SH-SY5Y (cell line): ENCODE data around the gene TMEM147.

ENCODE experiments used
- GATA2 ChIP-seq: IDR thresholded peaks from 2 replicates; pipeline ENCODE4 v1.6.1; 2011; ENCODE audit warnings: mild to moderate bottlenecking, low read depth, low read length
- GATA3 ChIP-seq: IDR thresholded peaks from 2 replicates; pipeline ENCODE4 v1.6.1; 2011; ENCODE audit warnings: low read depth, mild to moderate bottlenecking, low read length, moderate library complexity

GRCh38 chr19:35518313-35518712 is 27.1 kb upstream of the TMEM147 start:
- no peak for TF ChIP-seq GATA2
- TF ChIP-seq GATA3, result no peak
